Measurements from ENCODE around the gene C16orf87.
A peak's percentile ranks its signal among the peaks of the same experiment; 100 is the strongest.

The C16orf87 gene

DNA sequence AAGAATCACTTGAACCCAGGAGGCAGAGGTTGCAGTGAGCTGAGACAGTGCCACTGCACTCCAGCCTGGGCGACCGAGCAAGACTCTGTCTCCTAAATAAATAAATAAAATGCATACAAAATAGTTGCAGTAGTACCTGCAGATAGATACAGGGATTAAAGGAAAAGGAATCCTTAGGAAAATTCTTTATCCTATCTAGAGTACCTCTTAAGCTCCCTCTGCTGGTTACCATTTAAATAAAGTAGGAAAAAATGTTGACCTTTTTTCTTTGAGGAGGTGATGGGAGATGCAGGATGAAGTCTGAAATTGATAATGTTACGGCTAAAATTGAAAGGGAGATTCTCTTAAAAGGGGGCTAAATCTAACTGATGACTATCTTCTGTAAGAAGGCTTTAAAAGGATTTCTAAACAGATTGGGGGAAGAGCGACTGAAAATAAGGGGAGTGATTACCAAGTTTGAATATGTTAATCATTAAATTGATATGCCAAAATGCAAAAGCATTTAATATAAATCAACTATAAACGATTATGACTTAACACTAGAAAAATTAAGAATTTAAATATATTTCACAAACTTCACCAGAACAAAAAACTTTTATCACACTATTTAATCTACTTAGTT, 29.4 kb downstream of the C16orf87 start:
- no peak for DNase-seq
- no peak overlapping the region for H3K27ac ChIP-seq (ENCODE audit: insufficient read depth in 1 of 2, low read depth in 1 of 2, low read length in 2 of 2, poor library complexity in 1 of 2, severe bottlenecking in 2 of 2)
- H3K36me3 ChIP-seq (ENCODE audit: control insufficient read depth in 4 of 4, insufficient read depth in 4 of 4, low read length in 3 of 4) = peaks cover 0 to 12% (median 6%) of the 10 kb centered on the region in 4 experiments
- 100% methylated on average over 1 of the region's 5 CpGs for whole genome bisulfite sequencing (ENCODE audit: insufficient coverage)
- ChIA-PET POLR2A (no interaction called here), CTCF (interaction anchor here (0.7 to 4.5 kb wide), 11 partner anchors 10 to 140 kb away, joined by 3 to 29 read pairs (median 7); no protein-coding TSS in a partner anchor)
- H3K4me1 ChIP-seq (ENCODE audit: control extremely low read depth in 1 of 4, control insufficient read depth in 4 of 4, insufficient read depth in 4 of 4, low read length in 3 of 4) = no peaks in the 10 kb centered on the region
- H3K27me3 ChIP-seq (replicated peaks in 2 of 5; ENCODE audit: control insufficient read depth in 4 of 5, insufficient read depth in 5 of 5, low read length in 4 of 5) = no peaks in the 10 kb centered on the region
- no peak overlapping the region for H3K4me3 ChIP-seq (ENCODE audit: control insufficient read depth in 1 of 7, extremely low read depth in 1 of 7, insufficient read depth in 4 of 7, low read depth in 2 of 7, low read length in 6 of 7)
- peaks cover 0 to 1% (median 0%) of the 10 kb centered on the region in 5 experiments for H3K9me3 ChIP-seq (ENCODE audit: control extremely low read depth in 1 of 5, control insufficient read depth in 4 of 5, insufficient read depth in 2 of 5, low read depth in 1 of 5, low read length in 4 of 5)

DNA sequence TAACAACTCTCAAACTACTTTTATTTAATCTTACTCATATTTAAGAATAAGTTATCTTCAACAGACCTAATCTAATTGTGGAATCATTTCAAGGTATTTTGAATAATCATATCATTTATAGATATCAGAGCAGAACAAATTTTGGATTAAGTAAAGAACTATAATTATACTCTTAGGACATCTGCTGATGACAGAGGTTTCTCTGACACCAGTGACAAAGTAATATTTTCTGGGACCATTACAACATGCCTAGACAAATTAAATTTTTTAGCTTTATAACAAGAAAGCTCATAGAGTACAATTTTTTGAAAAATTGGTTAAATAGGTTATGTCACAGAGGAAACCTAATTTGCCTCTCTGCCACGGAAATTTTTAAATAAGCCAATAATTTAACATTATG, 30.5 kb downstream of the C16orf87 start:
- CTCF ChIA-PET = interaction anchor here (1.5 to 4.5 kb wide), 12 partner anchors 9 to 130 kb away, joined by 4 to 29 read pairs (median 6); no protein-coding TSS in a partner anchor
- Histone ChIP-seq H3K4me1 (ENCODE audit: control extremely low read depth in 1 of 4, control insufficient read depth in 4 of 4, insufficient read depth in 4 of 4, low read length in 3 of 4) (no peaks in the 10 kb centered on the region), H3K27ac (ENCODE audit: insufficient read depth in 1 of 2, low read depth in 1 of 2, low read length in 2 of 2, poor library complexity in 1 of 2, severe bottlenecking in 2 of 2) (no peak overlapping the region), H3K36me3 (ENCODE audit: control insufficient read depth in 4 of 4, insufficient read depth in 4 of 4, low read length in 3 of 4) (peaks cover 0 to 9% (median 7%) of the 10 kb centered on the region in 4 experiments), H3K27me3 (replicated peaks in 2 of 5; ENCODE audit: control insufficient read depth in 4 of 5, insufficient read depth in 5 of 5, low read length in 4 of 5) (no peaks in the 10 kb centered on the region), H3K4me3 (ENCODE audit: control insufficient read depth in 1 of 7, extremely low read depth in 1 of 7, insufficient read depth in 4 of 7, low read depth in 2 of 7, low read length in 6 of 7) (no peak overlapping the region), H3K9me3 (ENCODE audit: control extremely low read depth in 1 of 5, control insufficient read depth in 4 of 5, insufficient read depth in 2 of 5, low read depth in 1 of 5, low read length in 4 of 5) (peaks cover 0 to 3% (median 2%) of the 10 kb centered on the region in 5 experiments)
- DNase-seq = no peak
- no CpG with 5 or more reads among the region's 1 CpG for WGBS (ENCODE audit: insufficient coverage)
- POLR2A ChIA-PET = interaction anchor here (1.0 kb wide), 1 partner anchor 127 kb away, joined by 3 read pairs; no protein-coding TSS in a partner anchor

DNA sequence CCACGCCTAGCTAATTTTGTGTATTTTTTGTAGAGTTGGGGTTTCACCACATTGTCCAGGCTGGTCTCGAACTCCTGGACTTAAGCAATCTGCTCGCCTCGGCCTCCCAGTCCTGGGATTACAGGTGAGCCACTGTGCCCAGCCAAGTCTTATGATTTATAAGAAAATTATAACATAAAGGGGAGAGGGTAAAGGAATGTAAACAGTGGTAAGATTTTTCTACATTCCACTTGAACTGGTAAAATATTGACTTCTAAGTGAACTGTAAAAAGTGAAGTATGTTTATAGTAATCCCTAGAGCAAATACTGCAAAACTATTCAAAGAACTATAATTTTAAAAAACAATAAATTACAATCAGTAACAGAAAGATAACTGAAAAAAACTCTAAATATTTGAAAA, 33.5 kb downstream of the C16orf87 start:
- Histone ChIP-seq H3K4me1 (ENCODE audit: control extremely low read depth in 1 of 4, control insufficient read depth in 4 of 4, insufficient read depth in 4 of 4, low read length in 3 of 4) (no peaks in the 10 kb centered on the region), H3K4me3 (ENCODE audit: control insufficient read depth in 1 of 7, extremely low read depth in 1 of 7, insufficient read depth in 4 of 7, low read depth in 2 of 7, low read length in 6 of 7) (no peak overlapping the region), H3K36me3 (ENCODE audit: control insufficient read depth in 4 of 4, insufficient read depth in 4 of 4, low read length in 3 of 4) (peaks cover 0 to 4% (median 2%) of the 10 kb centered on the region in 4 experiments), H3K9me3 (ENCODE audit: control extremely low read depth in 1 of 5, control insufficient read depth in 4 of 5, insufficient read depth in 2 of 5, low read depth in 1 of 5, low read length in 4 of 5) (peaks cover 0 to 20% (median 5%) of the 10 kb centered on the region in 5 experiments), H3K27ac (ENCODE audit: insufficient read depth in 1 of 2, low read depth in 1 of 2, low read length in 2 of 2, poor library complexity in 1 of 2, severe bottlenecking in 2 of 2) (no peak overlapping the region), H3K27me3 (replicated peaks in 2 of 5; ENCODE audit: control insufficient read depth in 4 of 5, insufficient read depth in 5 of 5, low read length in 4 of 5) (no peaks in the 10 kb centered on the region)
- ChIA-PET POLR2A (no interaction called here), CTCF (interaction anchor here (0.9 to 4.5 kb wide), 4 partner anchors 10 to 123 kb away, joined by 3 to 29 read pairs (median 8); no protein-coding TSS in a partner anchor)
- no peak for DNase-seq
- WGBS (ENCODE audit: insufficient coverage) = no CpG with 5 or more reads among the region's 4 CpGs

DNA sequence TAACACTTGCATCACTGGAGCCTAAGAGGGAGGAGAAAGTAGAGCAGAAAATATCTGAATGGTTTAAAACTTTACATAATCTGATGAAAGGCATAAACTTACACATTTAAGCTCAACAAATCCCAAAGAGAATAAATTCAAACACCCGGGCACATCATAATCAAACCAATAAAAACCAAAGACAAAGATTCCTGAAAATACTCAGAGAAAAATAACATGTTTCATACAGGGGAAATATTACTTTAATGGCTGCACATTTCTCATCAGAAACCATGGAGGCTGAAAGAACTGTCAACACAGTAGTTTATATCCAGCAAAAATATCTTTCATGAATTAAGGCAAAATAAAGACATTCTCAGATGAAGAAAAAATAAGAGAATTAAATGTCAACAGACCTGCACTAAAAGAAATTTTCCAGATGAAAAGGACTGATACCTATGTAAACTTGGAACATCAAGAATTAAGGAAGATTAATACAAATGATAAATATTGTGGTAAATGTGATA, 34.2 kb downstream of the C16orf87 start:
- CTCF ChIA-PET = interaction anchor here (1.4 to 2.3 kb wide), 2 partner anchors 11 to 121 kb away, joined by 3 to 12 read pairs; no protein-coding TSS in a partner anchor
- Histone ChIP-seq H3K9me3 (ENCODE audit: control extremely low read depth in 1 of 5, control insufficient read depth in 4 of 5, insufficient read depth in 2 of 5, low read depth in 1 of 5, low read length in 4 of 5) (peaks cover 0 to 20% (median 5%) of the 10 kb centered on the region in 5 experiments), H3K27me3 (replicated peaks in 2 of 5; ENCODE audit: control insufficient read depth in 4 of 5, insufficient read depth in 5 of 5, low read length in 4 of 5) (no peaks in the 10 kb centered on the region), H3K27ac (ENCODE audit: insufficient read depth in 1 of 2, low read depth in 1 of 2, low read length in 2 of 2, poor library complexity in 1 of 2, severe bottlenecking in 2 of 2) (no peak overlapping the region), H3K36me3 (ENCODE audit: control insufficient read depth in 4 of 4, insufficient read depth in 4 of 4, low read length in 3 of 4) (peaks cover 0 to 2% (median 0%) of the 10 kb centered on the region in 4 experiments), H3K4me1 (ENCODE audit: control extremely low read depth in 1 of 4, control insufficient read depth in 4 of 4, insufficient read depth in 4 of 4, low read length in 3 of 4) (no peaks in the 10 kb centered on the region), H3K4me3 (ENCODE audit: control insufficient read depth in 1 of 7, extremely low read depth in 1 of 7, insufficient read depth in 4 of 7, low read depth in 2 of 7, low read length in 6 of 7) (no peak overlapping the region)
- DNase-seq = peak in 1 of 3 donors; percentile 29
- POLR2A ChIA-PET = no interaction called here
- no CpG with 5 or more reads among the region's 1 CpG for WGBS (ENCODE audit: insufficient coverage)

DNA sequence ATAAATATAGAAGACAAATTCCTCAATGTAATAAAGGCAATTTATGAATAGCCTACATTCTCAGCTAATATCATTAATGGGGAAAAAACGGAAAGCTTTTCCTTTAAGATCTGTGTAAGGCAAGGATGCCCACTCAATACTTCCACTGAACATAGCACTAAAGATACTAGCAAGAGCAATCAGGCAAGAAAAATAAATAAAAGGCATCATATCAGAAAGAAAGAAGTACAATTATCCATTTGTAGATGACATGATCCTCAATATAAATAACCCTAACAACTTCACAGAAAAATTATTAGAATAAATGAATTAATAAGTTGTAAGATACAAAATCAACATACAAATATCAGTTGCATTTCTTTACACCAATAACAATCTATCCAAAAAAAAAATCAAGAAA, 37.1 kb downstream of the C16orf87 start:
- CTCF ChIA-PET = no interaction called here
- H3K4me1 ChIP-seq (ENCODE audit: control extremely low read depth in 1 of 4, control insufficient read depth in 4 of 4, insufficient read depth in 4 of 4, low read length in 3 of 4) = peaks cover 0 to 10% (median 4%) of the 10 kb centered on the region in 4 experiments
- no CpG with 5 or more reads among the region's 1 CpG for WGBS (ENCODE audit: insufficient coverage)

DNA sequence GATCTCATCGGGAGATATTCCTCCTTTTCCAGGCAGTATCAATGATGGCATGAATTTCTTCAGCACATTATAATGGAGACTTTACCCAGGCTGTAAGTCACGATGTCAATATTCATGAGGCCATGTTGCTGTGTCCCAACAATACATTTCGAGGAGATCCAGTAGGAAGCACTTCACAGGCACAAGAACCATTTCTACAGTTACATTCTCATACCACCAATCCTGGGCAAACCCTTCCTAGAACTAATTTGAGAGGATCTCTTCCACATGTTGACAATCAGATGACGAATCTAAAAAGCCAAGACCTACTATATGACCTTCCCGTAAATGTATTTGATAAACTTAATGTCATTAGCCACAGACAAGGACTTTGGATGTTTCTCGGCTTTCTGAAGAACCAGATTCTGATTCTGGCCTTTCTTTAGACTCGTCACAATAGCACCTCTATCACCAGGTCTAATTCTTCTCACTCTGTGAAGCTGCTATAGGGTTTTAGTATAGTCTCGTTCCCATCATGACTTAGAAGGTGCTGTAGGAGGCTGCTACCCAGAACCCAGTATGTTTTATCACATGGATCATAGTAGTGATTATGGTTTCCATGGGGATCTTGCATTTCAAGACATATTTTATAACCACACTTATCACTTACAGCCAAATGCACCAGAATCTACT, 40.2 kb downstream of the C16orf87 start:
- Histone ChIP-seq H3K27me3 (replicated peaks in 2 of 5; ENCODE audit: control insufficient read depth in 4 of 5, insufficient read depth in 5 of 5, low read length in 4 of 5) (no peaks in the 10 kb centered on the region), H3K9me3 (ENCODE audit: control extremely low read depth in 1 of 5, control insufficient read depth in 4 of 5, insufficient read depth in 2 of 5, low read depth in 1 of 5, low read length in 4 of 5) (peaks cover 0 to 26% (median 4%) of the 10 kb centered on the region in 5 experiments), H3K36me3 (ENCODE audit: control insufficient read depth in 4 of 4, insufficient read depth in 4 of 4, low read length in 3 of 4) (peaks cover 0 to 2% (median 0%) of the 10 kb centered on the region in 4 experiments), H3K4me3 (ENCODE audit: control insufficient read depth in 1 of 7, extremely low read depth in 1 of 7, insufficient read depth in 4 of 7, low read depth in 2 of 7, low read length in 6 of 7) (peak overlapping the region in 5 of 7 experiments; percentile 65 to 82 (median 72)), H3K4me1 (ENCODE audit: control extremely low read depth in 1 of 4, control insufficient read depth in 4 of 4, insufficient read depth in 4 of 4, low read length in 3 of 4) (peaks cover 0 to 14% (median 4%) of the 10 kb centered on the region in 4 experiments), H3K27ac (ENCODE audit: insufficient read depth in 1 of 2, low read depth in 1 of 2, low read length in 2 of 2, poor library complexity in 1 of 2, severe bottlenecking in 2 of 2) (peak overlapping the region in 1 of 2 experiments; percentile 35)
- no peak for DNase-seq
- ChIA-PET CTCF (interaction anchor here (0.5 to 2.7 kb wide), 3 partner anchors 9 to 21 kb away, joined by 3 to 17 read pairs (median 3); no protein-coding TSS in a partner anchor), POLR2A (interaction anchor here (0.6 to 1.0 kb wide), 3 partner anchors 37 to 121 kb away, joined by 3 to 4 read pairs (median 3); partner anchors contain the start of gene ORC6)
- 93% methylated on average over 5 of the region's 8 CpGs for WGBS (ENCODE audit: insufficient coverage)

More for the DNA sequence above, 37.1 kb downstream of the C16orf87 start:
- peaks cover 0 to 20% (median 5%) of the 10 kb centered on the region in 5 experiments for H3K9me3 ChIP-seq (ENCODE audit: control extremely low read depth in 1 of 5, control insufficient read depth in 4 of 5, insufficient read depth in 2 of 5, low read depth in 1 of 5, low read length in 4 of 5)
- H3K27me3 ChIP-seq (replicated peaks in 2 of 5; ENCODE audit: control insufficient read depth in 4 of 5, insufficient read depth in 5 of 5, low read length in 4 of 5) = no peaks in the 10 kb centered on the region
- H3K4me3 ChIP-seq (ENCODE audit: control insufficient read depth in 1 of 7, extremely low read depth in 1 of 7, insufficient read depth in 4 of 7, low read depth in 2 of 7, low read length in 6 of 7) = no peak overlapping the region
- no peak overlapping the region for H3K27ac ChIP-seq (ENCODE audit: insufficient read depth in 1 of 2, low read depth in 1 of 2, low read length in 2 of 2, poor library complexity in 1 of 2, severe bottlenecking in 2 of 2)
- no peak for DNase-seq
- H3K36me3 ChIP-seq (ENCODE audit: control insufficient read depth in 4 of 4, insufficient read depth in 4 of 4, low read length in 3 of 4) = peaks cover 0 to 2% (median 0%) of the 10 kb centered on the region in 4 experiments
- POLR2A ChIA-PET = no interaction called here
